Measurements from ENCODE around the gene COPB1.

The COPB1 gene

GRCh38 chr11:14443638-14444037 lies 56.0 kb downstream of the COPB1 start:
- no peak for DNase-seq (ENCODE audit: extremely low read depth in 1 of 2, low read depth in 1 of 2)

- DNase-seq (ENCODE audit: extremely low read depth in 1 of 2, low read depth in 1 of 2): no peak
Observed at GRCh38 chr11:14435717-14436512, 63.7 kb downstream of the COPB1 start.

GRCh38 chr11:14425621-14426020 lies 74.0 kb downstream of the COPB1 start:
- no peak for DNase-seq (ENCODE audit: extremely low read depth in 1 of 2, low read depth in 1 of 2)

GRCh38 chr11:14424096-14424495 lies 75.5 kb downstream of the COPB1 start:
- DNase-seq (ENCODE audit: extremely low read depth in 1 of 2, low read depth in 1 of 2): no peak

- DNase-seq (ENCODE audit: extremely low read depth in 1 of 2, low read depth in 1 of 2): no peak
Observed at GRCh38 chr11:14423633-14424032, 76.0 kb downstream of the COPB1 start.

GRCh38 chr11:14422814-14423182 lies 76.8 kb downstream of the COPB1 start:
- DNase-seq (ENCODE audit: extremely low read depth in 1 of 2, low read depth in 1 of 2): no peak

- DNase-seq (ENCODE audit: extremely low read depth in 1 of 2, low read depth in 1 of 2): no peak
Observed at GRCh38 chr11:14422052-14422813, 77.4 kb downstream of the COPB1 start.

- DNase-seq (ENCODE audit: extremely low read depth in 1 of 2, low read depth in 1 of 2): no peak
Observed at GRCh38 chr11:14420223-14420622, 79.4 kb downstream of the COPB1 start.

GRCh38 chr11:14418801-14419417 lies 80.7 kb downstream of the COPB1 start:
- DNase-seq (ENCODE audit: extremely low read depth in 1 of 2, low read depth in 1 of 2): no peak

- no peak for DNase-seq (ENCODE audit: extremely low read depth in 1 of 2, low read depth in 1 of 2)
Observed at GRCh38 chr11:14417617-14418374, 81.8 kb downstream of the COPB1 start.

- no peak for DNase-seq (ENCODE audit: extremely low read depth in 1 of 2, low read depth in 1 of 2)
Observed at GRCh38 chr11:14417186-14417585, 82.4 kb downstream of the COPB1 start.

- DNase-seq (ENCODE audit: extremely low read depth in 1 of 2, low read depth in 1 of 2): peak; percentile 68 to 82
Observed at GRCh38 chr11:14414470-14415461, 84.8 kb downstream of the COPB1 start.

- peak in 1 of 2 donors; percentile 21 for DNase-seq (ENCODE audit: extremely low read depth in 1 of 2, low read depth in 1 of 2)
Observed at GRCh38 chr11:14413307-14414069, 86.1 kb downstream of the COPB1 start.

- DNase-seq (ENCODE audit: extremely low read depth in 1 of 2, low read depth in 1 of 2): no peak
Observed at GRCh38 chr11:14411818-14412217, 87.8 kb downstream of the COPB1 start.

GRCh38 chr11:14409891-14410290 lies 89.7 kb downstream of the COPB1 start:
- no peak for DNase-seq (ENCODE audit: extremely low read depth in 1 of 2, low read depth in 1 of 2)

- DNase-seq (ENCODE audit: extremely low read depth in 1 of 2, low read depth in 1 of 2): no peak
Observed at GRCh38 chr11:14408612-14409011, 91.0 kb downstream of the COPB1 start.
